ENCODE results near the gene ZSWIM2. TPM values are rescaled to one million over a fixed set of nuclear protein-coding genes. Genes with fewer than 3 reads are reported as not detected.
A peak's percentile ranks its signal among the peaks of the same experiment; 100 is the strongest.
"Not testable (repeated sequence)": the region's sequence is repeated elsewhere in the genome, so short reads cannot be mapped to it uniquely, and the experiment has no call there.

The ZSWIM2 gene, protein sequence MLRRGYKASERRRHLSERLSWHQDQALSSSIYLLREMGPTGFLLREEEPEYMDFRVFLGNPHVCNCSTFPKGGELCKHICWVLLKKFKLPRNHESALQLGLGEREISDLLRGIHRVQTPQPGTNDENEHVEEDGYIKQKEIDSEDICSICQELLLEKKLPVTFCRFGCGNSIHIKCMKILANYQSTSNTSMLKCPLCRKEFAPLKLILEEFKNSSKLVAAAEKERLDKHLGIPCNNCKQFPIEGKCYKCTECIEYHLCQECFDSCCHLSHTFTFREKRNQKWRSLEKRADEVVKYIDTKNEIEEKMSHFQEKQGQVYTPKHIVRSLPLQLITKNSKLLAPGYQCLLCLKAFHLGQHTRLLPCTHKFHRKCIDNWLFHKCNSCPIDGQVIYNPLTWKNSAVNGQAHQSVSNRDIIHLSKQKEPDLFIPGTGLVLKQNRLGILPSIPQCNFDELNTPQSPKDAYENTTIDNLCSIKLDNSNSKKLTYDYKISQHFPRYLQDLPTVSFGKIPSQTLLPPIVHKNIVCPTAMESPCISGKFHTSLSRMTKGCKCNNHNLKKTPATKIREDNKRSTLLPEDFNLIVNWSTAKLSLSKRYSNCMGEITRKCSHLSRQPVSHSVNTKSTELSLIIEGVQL
- total RNA-seq, result not detected in 2 replicates

DNA sequence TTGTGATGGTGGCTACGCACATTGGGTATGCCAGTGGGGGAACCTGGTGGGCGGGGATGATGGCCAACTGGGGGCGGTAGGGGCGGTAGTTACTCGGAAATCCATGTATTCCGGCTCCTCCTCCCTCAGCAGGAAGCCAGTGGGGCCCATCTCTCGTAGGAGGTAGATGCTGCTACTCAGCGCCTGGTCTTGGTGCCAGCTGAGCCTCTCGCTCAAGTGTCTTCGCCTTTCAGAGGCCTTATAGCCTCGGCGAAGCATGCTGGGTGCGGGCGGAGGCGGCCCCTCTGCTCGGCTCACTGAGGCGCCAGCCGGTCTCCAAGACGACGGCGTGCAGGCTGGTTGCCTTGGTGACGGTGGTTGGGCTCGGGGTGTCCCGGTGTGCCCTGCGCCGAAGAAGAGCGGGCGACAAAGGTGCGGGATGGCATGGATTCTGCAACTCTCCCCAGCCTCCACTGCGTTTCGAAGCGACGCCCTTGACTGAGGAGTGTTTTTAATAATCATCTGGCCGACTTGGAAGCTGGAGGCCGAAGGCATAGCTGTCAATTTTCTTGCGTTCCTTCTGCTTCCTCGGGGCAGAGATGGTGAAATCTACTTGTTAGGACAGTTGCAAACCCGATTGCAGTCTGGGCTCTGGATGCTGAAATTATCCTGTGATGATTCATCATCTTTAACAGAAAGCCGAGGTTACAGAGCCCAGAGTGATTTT is at the start of gene ZSWIM2:
ZSWIM2 (minus strand) TSS at position 298 of the 706 bp plus-strand sequence; CDS start at position 258, 40 bp downstream.
- peak; percentile 76 for DNase-seq (ENCODE audit: low read depth)

DNA sequence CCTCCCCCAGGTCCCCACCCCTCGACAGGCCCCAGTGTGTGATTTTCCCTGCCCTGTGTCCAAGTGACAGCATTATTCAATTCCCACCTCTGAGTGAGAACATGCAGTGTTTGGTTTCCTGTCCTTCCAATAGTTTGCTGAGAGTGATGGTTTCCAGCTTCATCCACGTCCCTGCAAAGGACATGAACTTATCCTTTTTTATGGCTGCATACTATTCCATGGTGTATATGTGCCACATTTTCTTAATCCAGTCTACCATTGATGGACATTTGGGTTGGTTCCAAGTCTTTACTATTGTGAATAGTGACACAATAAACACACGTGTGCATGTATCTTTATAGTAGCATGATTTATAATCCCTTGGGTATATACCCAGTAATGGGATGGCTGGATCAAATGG is 47.2 kb upstream of the ZSWIM2 start:
- DNase-seq (ENCODE audit: low read depth), result not testable (repeated sequence)

DNA sequence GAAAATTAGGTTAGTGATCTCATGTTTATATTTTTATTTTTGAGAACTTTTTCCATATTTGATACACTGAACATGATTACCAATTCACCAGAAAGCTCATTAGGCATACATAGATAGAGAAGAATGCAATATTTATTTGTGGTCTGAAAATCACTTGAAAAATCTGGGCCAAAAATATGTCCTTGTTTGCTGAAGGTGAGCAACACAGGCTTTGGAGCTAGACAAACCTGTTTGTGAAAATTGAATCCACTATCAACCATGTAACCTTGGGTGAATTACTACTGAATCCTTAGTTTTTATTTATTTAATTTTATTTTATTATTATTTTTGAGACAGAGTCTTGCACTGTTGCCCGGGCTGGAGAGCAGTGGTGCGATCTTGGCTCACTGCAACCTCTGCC is 46.5 kb upstream of the ZSWIM2 start:
- no peak for DNase-seq (ENCODE audit: low read depth)

DNA sequence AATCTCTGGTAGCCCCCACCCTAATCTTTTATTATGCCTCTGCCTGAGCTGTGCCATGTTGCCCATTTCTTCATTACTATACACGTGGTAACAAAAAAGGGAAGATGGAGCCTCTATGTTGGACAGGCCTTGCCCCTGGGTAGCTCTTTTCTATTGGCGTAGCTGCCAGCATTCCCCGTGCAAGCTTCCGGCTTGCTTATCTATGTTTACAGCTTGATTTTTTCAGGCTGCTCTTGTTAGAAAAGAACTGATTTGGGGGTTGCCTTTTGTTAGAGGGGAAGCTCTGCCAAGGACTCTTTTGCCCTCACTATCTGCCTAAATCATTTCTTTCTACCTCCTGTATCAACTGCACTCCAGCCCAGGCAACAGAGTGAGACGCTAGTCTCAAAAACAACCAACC is 45.5 kb upstream of the ZSWIM2 start:
- no peak for DNase-seq (ENCODE audit: low read depth)

DNA sequence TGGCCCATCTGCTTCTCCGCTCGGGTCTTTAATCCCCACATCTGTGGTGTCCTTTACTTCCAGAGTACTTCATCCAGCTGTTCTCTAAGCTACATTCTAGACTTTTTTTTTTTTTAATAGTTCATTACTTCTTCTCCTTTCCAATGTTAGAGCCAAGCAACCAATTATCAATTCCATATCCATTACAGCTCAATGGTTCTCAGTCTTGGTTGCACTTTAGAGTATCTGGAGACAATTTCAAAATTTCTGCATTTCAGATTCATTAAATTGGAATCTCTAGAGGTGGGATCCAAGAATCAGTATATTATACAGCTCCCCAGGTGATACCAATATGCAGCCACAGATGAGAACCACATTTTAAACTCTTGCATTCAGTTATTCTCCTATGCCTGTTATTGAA is 43.9 kb upstream of the ZSWIM2 start:
- DNase-seq (ENCODE audit: low read depth), result no peak

DNA sequence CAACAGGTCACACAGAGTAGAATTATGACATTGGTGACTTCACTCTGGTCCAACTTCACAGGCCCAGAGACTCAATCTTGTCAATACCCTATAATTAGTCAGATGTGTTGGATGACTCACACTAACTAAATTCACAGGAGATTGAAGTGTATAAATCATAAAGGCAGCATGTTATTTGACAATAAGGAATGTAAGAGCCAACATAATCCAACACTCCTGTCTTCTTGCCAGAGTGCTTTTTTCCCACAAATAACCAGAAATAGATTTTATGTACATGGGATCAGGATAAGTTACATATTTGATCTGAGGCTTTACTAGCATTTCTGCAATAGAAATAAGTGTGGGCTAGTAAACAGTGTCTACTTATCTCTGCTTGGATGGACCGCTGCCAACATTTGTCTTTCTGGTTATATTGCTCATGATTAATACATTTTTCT is 42.2 kb upstream of the ZSWIM2 start:
- DNase-seq (ENCODE audit: low read depth), result no peak

DNA sequence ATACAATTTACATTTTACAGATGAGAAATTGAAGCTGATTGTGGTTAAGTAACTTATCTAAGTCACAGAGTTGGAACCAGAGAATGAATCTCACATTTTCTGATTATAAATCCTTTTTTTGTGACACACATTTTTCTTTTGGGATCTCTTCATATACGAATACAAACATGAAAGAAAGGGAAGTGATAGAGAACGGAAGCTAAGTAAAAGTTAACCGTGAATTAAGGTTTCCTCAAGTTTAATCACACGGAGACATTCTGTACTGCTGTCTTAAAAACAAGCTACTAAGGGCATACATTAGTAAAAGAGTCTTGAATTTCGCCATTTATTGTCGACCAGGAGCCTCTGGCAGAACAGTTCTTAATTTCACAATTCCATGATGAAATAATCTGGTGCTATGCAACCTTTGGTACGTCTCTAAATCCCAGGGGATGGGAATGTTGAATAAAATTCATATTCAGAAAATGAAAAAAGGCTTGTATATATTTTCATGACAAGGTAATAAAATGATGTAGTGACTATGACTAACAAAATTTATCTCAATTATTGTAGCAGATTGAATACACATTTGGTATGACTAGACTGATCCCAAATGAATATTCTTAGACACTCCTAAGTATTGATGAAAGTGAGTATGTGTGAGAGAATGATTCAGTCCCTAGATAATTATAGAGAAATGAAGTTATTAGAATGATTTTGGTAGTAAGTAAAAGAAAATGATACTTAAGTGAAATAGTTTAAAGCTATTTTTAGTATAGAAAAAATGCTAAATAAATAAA is 40.3 kb upstream of the ZSWIM2 start:
- DNase-seq (ENCODE audit: low read depth), result no peak

DNA sequence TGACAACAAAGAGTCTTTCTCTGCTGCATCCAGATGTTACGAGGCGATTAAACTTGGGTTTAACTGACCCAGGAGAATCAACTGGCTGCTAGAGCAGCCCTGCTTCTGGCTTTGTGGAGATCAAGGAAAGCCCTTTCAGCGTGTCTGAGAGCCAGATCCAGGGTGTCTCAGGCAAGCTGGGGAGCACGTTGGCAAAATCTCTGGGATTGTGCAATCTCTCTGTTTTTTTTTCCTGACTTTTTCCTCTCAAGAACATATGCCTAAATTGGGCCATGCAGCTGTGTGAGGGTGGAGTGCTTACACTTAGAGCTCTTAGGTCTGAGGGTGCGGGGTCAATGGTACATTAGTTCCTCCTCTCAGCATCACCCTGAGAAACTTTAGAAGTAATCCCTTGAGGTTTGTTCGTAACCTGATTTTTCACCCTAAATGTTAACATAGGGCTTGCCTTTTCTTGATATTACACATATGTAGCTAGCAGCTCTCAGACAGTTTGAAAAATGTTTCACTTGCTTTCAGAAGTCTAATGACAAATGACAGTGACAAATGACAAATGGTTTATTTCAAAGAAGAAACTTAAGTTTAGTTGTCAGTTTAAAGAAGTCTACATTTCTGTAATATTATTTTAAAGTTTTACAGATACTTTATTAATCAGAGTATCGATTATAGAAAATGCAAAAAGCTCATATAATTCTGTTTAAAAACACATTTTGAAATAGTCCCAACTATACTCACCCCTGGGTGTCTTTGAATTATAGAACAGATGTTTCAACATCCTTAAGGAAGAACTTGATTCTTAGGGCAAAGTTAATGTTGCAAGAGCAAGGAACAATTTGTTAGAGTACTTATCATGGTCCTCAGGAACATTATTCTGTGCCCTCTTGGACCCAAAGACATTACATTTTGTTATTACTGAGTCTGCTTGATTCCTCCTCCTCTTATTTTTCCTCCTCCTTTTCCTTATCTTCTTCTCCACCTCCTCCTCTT is 38.4 kb upstream of the ZSWIM2 start:
- DNase-seq (ENCODE audit: low read depth), result no peak

DNA sequence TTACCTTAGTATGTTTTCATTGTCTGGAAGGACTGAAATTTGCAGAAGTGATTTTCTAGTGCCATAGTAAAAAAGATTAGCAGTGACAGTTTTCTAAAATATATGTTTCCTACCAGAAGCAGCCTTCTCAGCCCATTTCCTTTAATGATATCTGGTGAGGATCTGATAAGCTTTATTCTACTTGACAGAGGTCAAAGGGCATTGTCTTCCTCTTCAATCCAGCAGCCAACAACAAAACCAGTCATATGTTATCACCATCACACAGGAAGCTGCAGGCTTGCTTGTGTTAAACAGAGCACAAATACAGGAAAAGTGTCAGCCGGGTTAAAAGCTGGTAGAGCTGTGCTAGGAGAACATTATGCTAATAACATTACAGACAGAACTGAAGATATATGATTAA is 35.6 kb upstream of the ZSWIM2 start:
- DNase-seq (ENCODE audit: low read depth), result no peak

DNA sequence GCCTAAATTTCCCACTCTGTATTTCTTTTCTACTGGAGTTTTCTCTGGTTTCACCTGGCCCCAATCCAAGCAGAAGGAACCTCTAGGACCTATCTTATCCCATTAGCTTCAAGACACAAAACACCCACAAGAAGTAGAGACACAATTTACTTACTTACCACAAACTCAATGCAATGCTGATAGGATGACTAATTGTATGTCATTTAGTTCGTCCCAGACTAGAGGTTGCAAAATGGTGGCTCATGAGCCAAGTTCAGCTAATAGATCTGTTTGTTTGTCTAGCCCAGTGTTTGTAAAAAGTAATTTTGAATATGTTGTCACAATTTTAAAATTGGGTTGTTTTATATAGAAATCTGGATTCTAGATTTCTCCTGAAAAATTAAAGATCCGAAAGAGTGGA is 34.7 kb upstream of the ZSWIM2 start:
- peak; percentile 8 for DNase-seq (ENCODE audit: low read depth)

DNA sequence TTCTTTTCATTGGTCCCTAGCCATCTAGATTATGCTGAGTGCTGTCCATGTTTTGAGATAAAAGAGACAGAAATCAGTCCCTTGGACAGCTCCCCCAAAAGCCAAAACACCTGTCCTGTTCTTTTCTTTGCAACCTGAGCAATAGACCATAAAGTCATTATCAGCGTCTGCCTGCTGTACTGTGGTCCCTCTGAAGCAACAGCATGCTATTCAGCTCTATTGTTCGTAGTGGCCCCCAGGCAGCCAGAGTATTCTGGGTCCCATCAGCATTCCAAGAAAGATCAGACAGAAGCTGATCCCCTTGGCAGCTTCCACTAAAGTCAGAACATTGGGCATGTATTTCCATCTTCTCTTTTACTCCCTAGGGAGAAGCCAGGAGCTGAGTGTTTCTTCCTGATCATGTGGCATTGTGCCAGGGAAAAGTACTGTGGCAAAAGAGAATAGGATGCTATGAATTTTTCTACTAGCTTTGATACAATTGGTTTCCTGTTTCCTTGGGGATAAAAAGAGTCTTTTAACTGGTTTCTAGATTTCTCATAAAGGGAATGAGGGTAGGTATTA is 33.6 kb upstream of the ZSWIM2 start:
- DNase-seq (ENCODE audit: low read depth), result no peak

DNA sequence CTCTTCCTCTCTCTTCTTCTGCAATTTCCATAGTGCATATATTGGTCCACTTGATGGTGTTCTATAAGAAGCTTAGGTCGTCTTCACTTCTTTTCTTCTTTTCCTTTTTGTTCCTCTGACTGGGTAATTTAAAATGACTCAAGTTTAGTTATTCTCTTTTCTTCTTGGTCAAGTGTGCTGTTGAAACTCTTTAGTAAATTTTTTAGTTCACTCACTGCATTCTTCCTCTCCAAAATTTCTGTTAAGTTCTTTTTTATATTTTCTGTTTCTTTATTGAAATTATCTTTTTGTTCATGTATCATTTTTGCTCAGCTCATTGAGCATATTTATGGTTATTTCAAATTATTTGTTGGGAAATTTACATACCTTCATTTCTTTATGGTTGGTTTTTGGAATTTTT is 32.7 kb upstream of the ZSWIM2 start:
- no peak for DNase-seq (ENCODE audit: low read depth)

DNA sequence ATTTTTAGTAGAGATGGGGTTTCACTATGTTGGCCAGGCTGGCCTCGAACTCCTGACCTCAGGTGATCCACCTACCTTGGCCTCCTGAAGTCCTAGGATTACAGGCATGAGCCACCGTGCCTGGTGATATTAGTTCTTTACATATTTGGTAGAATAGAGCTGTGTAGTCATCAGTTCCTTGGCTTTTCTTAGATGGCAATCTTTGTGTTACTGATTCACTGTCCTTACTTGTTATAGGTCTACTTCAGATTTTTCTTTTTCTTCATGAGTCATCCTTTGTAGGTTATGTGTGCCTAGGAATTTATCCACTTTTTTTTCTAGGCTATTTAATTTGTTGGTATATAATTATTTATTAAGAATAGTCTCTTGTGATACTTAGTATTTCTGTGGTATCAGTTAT is 30.3 kb upstream of the ZSWIM2 start:
- peak; percentile 15 for DNase-seq (ENCODE audit: low read depth)

DNA sequence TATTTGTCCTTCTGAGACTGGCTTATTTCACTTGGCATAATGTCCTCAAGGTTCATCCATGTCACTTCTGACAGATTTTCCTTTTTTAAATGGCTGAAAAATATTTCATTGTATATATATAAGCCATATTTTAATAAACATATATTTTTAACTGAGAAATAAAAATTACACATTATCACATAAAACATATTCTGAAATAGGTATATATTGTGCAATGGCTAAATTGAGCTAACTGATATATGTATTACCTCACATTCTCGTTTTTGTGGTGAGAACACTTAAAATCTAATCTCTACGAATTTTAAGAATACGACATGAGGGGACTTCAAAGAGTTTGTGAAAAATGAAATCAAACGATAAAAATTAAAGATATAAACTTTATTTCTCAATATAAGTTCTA is 25.7 kb upstream of the ZSWIM2 start:
- no peak for DNase-seq (ENCODE audit: low read depth)

DNA sequence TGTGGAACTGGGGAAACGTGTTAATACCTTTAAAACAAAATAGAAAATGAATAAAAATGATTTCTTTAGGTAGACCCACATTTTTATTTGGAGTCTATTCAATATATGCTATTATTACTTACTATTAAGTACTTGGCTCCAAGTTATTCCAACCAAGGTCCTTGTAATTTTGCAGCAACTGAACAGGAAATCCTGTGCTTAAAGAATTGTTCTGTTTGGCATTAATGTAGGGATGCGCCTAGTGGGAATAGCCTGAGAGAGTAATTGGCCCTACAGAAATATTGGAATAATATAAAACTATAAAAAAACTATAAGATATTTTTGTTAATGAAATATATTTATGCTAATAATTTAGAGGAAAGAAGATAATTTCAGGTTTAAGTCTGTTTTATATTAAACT is 22.9 kb upstream of the ZSWIM2 start:
- no peak for DNase-seq (ENCODE audit: low read depth)

DNA sequence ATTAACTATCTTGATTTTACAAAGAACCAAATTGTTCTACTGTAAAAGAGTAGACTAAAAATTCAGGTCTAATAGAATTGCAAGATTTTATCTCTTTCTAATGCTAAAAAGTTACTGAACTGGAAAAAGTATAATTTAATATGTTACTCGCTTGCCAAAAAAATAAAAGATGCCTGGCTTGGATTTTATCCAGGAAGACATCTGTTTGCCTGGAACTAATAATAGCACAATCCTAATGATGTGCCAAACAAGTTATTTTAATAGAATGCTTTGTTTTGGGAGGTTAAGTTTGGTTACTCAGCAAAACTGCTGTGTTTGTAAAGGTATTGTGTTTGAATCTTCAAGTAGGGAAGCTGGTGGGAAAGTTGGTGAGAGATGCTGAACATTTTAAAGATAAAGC is 19.4 kb upstream of the ZSWIM2 start:
- no peak for DNase-seq (ENCODE audit: low read depth)

DNA sequence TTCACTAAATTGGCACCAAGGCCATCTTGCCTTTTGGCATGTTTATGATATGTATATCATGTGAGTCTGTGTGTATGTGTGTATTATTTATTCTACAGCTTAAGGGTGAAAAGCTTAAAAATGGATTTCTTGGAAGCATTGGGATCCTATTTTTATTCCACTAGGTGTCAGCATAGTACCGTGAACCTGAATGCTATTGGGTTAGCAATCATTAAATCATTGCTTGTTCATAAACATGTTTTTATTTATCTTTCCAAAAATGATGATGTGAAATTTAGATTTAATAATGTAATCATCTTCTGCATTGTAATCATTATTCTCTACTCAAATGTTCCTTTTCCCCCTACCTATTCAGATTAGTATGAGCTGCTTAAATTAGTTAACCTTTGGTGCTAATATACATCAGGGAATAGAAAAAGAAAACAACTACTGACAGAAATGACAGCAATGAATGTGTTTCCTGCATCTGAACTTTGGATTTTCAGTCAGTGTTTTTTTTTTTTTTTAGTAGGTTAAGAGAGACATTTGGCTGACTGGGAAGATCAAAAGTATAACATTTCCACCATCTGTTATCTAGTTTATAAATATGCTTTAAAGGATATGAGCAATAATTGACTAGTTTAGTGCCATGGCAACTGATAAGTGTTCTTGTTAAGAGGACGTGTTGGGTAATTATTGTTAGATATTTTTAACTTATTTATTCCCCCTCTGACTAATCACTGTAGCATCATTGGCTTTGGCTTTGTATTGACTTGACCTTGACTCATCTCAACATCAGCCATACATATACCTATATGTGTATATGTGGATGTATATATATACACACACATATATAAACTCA is 14.1 kb upstream of the ZSWIM2 start:
- peak; percentile 41 for DNase-seq (ENCODE audit: low read depth)

DNA sequence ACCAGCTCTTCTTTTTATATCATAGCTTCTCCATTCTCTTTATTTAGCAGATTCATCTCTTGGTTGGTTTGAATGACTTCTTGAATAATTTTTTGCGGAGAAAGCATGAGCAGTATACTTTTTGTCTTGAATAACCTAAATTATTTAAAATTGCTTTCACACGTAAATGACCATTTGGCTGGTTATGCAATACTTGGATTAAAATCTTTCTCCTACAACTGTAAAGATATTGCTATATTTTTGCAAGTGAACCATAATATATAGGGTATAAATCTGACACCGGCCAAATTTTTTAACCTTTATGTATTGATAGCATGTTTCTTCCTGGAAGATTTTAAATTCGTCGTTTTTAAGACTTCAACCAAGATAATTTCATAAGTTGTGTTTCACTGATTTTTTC is 6.2 kb upstream of the ZSWIM2 start:
- no peak for DNase-seq (ENCODE audit: low read depth)

DNA sequence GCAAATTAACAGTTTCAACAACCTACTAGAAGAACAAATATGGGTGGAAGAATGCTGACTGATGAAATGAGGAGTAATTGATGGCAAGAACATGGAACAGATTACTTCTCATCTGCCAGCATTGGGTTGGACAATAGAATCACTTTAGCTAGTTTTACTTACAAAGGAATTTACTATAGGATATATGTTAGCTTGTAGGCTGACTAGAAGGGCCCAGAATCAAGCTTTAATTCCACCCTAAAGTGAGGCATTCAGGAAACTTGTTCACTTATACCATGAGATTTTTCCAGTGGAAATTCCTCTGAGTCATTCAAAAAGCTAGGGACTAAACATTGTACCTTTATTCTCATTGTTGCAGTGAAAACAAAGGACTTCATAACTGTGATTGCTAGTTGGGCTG is 5.0 kb upstream of the ZSWIM2 start:
- peak; percentile 38 for DNase-seq (ENCODE audit: low read depth)

DNA sequence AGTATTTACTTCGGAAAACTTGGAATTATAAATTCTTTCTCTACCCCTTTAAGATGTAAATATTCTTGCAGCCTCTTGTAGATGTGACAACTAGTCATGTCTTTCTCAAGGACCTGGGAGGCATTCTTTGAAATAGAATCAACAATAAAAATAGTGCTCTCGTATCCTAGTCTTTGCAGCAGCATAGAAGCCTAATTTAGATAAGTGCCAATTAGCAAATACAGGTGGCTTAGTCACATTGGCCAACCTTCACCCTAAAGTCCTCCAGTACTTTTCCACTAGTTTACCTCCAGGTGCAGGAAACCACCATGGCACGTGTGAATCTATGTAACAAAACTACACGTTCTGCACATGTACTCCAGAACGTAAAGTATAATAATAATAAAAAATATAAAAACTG is 3.5 kb upstream of the ZSWIM2 start:
- no peak for DNase-seq (ENCODE audit: low read depth)
